GM23338 (cell line): Measurements from ENCODE around the gene ADRA1B. TPM values are rescaled to one million over a fixed set of nuclear protein-coding genes. Genes with fewer than 3 reads are reported as not detected.

Source experiments
- ATAC-seq: fragments of 200-7000 bp; cut with Tn5 transposase; 3 replicates; pipeline ENCODE4 v1.9.1; 2020
- DNase-seq: peaks from one replicate; pipeline ENCODE4 v3.0.0-alpha.2; 2015; ENCODE audit warnings: low spot score
- H2AFZ ChIP-seq: fragments of 200-600 bp; sonication (generic); 2 replicates; pipeline ENCODE4 v1.8.0; 2016; ENCODE audit warnings: antibody characterized with exemption, mild to moderate bottlenecking, moderate library complexity
- H3F3A ChIP-seq: fragments of 200-600 bp; sonication (generic); replicated peaks from 2 replicates; pipeline ENCODE4 v1.8.0; 2017; ENCODE audit warnings: antibody characterized with exemption, mixed run types, low read depth
- H3K27ac ChIP-seq: fragments of 200-600 bp; sonication (generic); 2 replicates; pipeline ENCODE4 v1.6.1; 2016; ENCODE audit warnings: low read depth
- H3K27me3 ChIP-seq: fragments of 200-600 bp; sonication (generic); 2 replicates; pipeline ENCODE4 v1.8.0; 2016; ENCODE audit warnings: mild to moderate bottlenecking, mixed run types, moderate library complexity; ENCODE audit not compliant: insufficient read depth
- H3K36me3 ChIP-seq: fragments of 200-600 bp; sonication (generic); 2 replicates; pipeline ENCODE4 v1.8.0; 2016; ENCODE audit warnings: mild to moderate bottlenecking; ENCODE audit not compliant: insufficient read depth
- H3K4me1 ChIP-seq: fragments of 200-600 bp; sonication (generic); 2 replicates; pipeline ENCODE4 v1.8.0; 2016; ENCODE audit warnings: mild to moderate bottlenecking, moderate library complexity; ENCODE audit not compliant: insufficient read depth
- H3K4me2 ChIP-seq: fragments of 200-600 bp; sonication (generic); 2 replicates; pipeline ENCODE4 v1.7.1; 2017; ENCODE audit warnings: mixed run types
- H3K4me3 ChIP-seq: fragments of 200-600 bp; sonication (generic); 2 replicates; pipeline ENCODE4 v1.6.1; 2016; ENCODE audit warnings: mixed run types
- H3K79me2 ChIP-seq: fragments of 200-600 bp; sonication (generic); replicated peaks from 2 replicates; pipeline ENCODE4 v1.8.0; 2017; ENCODE audit warnings: mild to moderate bottlenecking; ENCODE audit not compliant: insufficient read depth
- H3K9me2 ChIP-seq: fragments of 200-600 bp; sonication (generic); 2 replicates; pipeline ENCODE4 v1.8.0; 2017; ENCODE audit not compliant: insufficient read depth
- H4K20me1 ChIP-seq: fragments of 200-600 bp; sonication (generic); replicated peaks from 2 replicates; pipeline ENCODE4 v1.8.0; 2017; ENCODE audit warnings: mild to moderate bottlenecking; ENCODE audit not compliant: insufficient read depth
- H3K27ac Mint-ChIP-seq: 2 replicates; pipeline ENCODE4 v1.8.0; 2020; ENCODE audit warnings: inconsistent platforms, mild to moderate bottlenecking, moderate library complexity, mixed read lengths
- H3K27me3 Mint-ChIP-seq: 3 replicates; pipeline ENCODE4 v1.8.0; 2022; ENCODE audit warnings: low read depth, mild to moderate bottlenecking, moderate library complexity, mixed read lengths, inconsistent platforms; ENCODE audit not compliant: insufficient read depth, poor library complexity
- H3K36me3 Mint-ChIP-seq: 3 replicates; pipeline ENCODE4 v1.8.0; 2021; ENCODE audit warnings: low read depth, mild to moderate bottlenecking, inconsistent platforms, moderate library complexity, mixed read lengths
- H3K4me1 Mint-ChIP-seq: 3 replicates; pipeline ENCODE4 v1.8.0; 2020; ENCODE audit warnings: mild to moderate bottlenecking, inconsistent platforms, mixed read lengths
- H3K4me3 Mint-ChIP-seq: 3 replicates; pipeline ENCODE4 v1.8.0; 2021; ENCODE audit warnings: moderate library complexity, mild to moderate bottlenecking, inconsistent platforms, mixed read lengths
- H3K9me3 Mint-ChIP-seq: 3 replicates; pipeline ENCODE4 v1.8.0; 2020; ENCODE audit warnings: moderate library complexity, mild to moderate bottlenecking, inconsistent platforms, mixed read lengths
- CREB1 ChIP-seq: fragments of 250-450 bp; sonication (Bioruptor Pico); IDR thresholded peaks from 2 replicates; pipeline ENCODE4 v1.5.0; 2020; ENCODE audit warnings: low read depth, mild to moderate bottlenecking, moderate library complexity
- EZH2phosphoT487 ChIP-seq: fragments of 200-600 bp; sonication (generic); IDR thresholded peaks from one replicate; pipeline ENCODE4 v1.8.1; 2018; ENCODE audit warnings: antibody characterized with exemption; ENCODE audit not compliant: unreplicated experiment
- JUNB ChIP-seq: IDR thresholded peaks from one replicate; pipeline ENCODE4 v1.6.1; 2016; ENCODE audit warnings: antibody characterized with exemption; ENCODE audit not compliant: unreplicated experiment
- NANOG ChIP-seq: IDR thresholded peaks from 2 replicates; pipeline ENCODE4 v1.6.1; 2016; ENCODE audit warnings: antibody characterized with exemption, borderline replicate concordance
- STAT1 ChIP-seq: IDR thresholded peaks from one replicate; pipeline ENCODE4 v1.6.1; 2016; ENCODE audit warnings: antibody characterized with exemption; ENCODE audit not compliant: unreplicated experiment
- ZNF114 ChIP-seq: fragments of 250-450 bp; sonication (Bioruptor Pico); IDR thresholded peaks from 2 replicates; pipeline ENCODE4 v1.5.0; 2020; ENCODE audit warnings: mild to moderate bottlenecking, moderate library complexity
- ZNF331 ChIP-seq: fragments of 250-450 bp; sonication (Bioruptor Pico); IDR thresholded peaks from 2 replicates; pipeline ENCODE4 v1.5.0; 2020; ENCODE audit warnings: low read depth, mild to moderate bottlenecking, moderate library complexity
- polyA plus RNA-seq: library from polyadenylated mRNA; unstranded; fragments of >200 nt; fragmentation: Nextera tagmentation; extraction: Ambion mirVana; gene quantifications from 2 replicates; pipeline ENCODE4 v1.2.1, GENCODE V29; 2016
- total RNA-seq: library from RNA; depleted of rRNA; stranded (reverse); fragments of >200 nt; shearing (Covaris generic); gene quantifications from 2 replicates; pipeline ENCODE4 v1.2.3, GENCODE V29; 2014
- TF ChIP-seq, protein P1 (sequence below): IDR thresholded peaks from one replicate; pipeline ENCODE4 v1.6.1; 2018; ENCODE audit warnings: antibody characterized with exemption; ENCODE audit not compliant: unreplicated experiment
- TF ChIP-seq, protein P2 (sequence below), 2 experiments: fragments of 200-600 bp in 1 of 2; sonication (generic) in 1 of 2; conservative IDR thresholded peaks; 2 replicates each; pipeline versions ENCODE4 v1.5.1 to v1.6.1; 2016 to 2017; ENCODE audit warnings: antibody characterized with exemption in 2 of 2, low read depth in 2 of 2, mild to moderate bottlenecking in 2 of 2, moderate library complexity in 1 of 2

The ADRA1B gene
- total and polyA plus RNA-seq, 2 experiments from 2014 or later: not detected

DNA sequence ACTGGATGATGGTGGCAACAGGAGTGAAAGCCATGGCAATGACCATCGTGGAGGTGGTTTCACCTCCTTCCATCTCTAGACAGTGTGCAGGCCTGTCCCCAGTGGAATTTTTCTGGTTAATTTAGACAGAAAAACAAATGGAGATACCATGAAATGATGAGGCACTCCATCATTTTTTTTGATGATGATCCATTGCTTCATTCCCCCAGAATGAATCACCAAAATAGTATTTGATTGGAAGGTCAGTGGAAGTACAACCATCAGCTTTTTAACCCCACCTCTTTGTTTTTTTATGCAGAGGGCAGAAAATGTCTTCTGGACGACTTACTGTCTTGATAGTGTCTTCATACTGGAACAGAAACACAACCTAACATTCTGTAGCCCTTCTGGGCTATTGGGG is 42.6 kb upstream of the ADRA1B start:
- H3K27me3 ChIP-seq: no peaks in the 10 kb centered on the region
- H3K4me1 ChIP-seq: no peaks in the 10 kb centered on the region
- no peak overlapping the region for H3K27ac Mint-ChIP-seq
- no peaks in the 10 kb centered on the region for H3K36me3 Mint-ChIP-seq
- H3K27ac ChIP-seq: no peak overlapping the region
- no peaks in the 10 kb centered on the region; the same call in 1 of the 2 replicates for H3K9me2 ChIP-seq
- no peak for DNase-seq
- ATAC-seq: no peak
- no peaks in the 10 kb centered on the region for H3K36me3 ChIP-seq
- H3K27me3 Mint-ChIP-seq: peaks cover under 1% of the 10 kb centered on the region
- peaks cover under 1% of the 10 kb centered on the region; the same call in 2 of the 3 replicates for H3K4me1 Mint-ChIP-seq
- H3K4me3 Mint-ChIP-seq: no peak overlapping the region
- H3K9me3 Mint-ChIP-seq: no peaks in the 10 kb centered on the region
- H3K4me2 ChIP-seq: no peak overlapping the region
- no peak for TF ChIP-seq STAT1
- TF ChIP-seq CREB1 (CRISPR knock-in tag): no peak
- no peak for TF ChIP-seq NANOG
- no peak for TF ChIP-seq ZNF331 (CRISPR knock-in tag)
- TF ChIP-seq, protein P1, sequence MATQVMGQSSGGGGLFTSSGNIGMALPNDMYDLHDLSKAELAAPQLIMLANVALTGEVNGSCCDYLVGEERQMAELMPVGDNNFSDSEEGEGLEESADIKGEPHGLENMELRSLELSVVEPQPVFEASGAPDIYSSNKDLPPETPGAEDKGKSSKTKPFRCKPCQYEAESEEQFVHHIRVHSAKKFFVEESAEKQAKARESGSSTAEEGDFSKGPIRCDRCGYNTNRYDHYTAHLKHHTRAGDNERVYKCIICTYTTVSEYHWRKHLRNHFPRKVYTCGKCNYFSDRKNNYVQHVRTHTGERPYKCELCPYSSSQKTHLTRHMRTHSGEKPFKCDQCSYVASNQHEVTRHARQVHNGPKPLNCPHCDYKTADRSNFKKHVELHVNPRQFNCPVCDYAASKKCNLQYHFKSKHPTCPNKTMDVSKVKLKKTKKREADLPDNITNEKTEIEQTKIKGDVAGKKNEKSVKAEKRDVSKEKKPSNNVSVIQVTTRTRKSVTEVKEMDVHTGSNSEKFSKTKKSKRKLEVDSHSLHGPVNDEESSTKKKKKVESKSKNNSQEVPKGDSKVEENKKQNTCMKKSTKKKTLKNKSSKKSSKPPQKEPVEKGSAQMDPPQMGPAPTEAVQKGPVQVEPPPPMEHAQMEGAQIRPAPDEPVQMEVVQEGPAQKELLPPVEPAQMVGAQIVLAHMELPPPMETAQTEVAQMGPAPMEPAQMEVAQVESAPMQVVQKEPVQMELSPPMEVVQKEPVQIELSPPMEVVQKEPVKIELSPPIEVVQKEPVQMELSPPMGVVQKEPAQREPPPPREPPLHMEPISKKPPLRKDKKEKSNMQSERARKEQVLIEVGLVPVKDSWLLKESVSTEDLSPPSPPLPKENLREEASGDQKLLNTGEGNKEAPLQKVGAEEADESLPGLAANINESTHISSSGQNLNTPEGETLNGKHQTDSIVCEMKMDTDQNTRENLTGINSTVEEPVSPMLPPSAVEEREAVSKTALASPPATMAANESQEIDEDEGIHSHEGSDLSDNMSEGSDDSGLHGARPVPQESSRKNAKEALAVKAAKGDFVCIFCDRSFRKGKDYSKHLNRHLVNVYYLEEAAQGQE: no peak
- TF ChIP-seq, protein P2, sequence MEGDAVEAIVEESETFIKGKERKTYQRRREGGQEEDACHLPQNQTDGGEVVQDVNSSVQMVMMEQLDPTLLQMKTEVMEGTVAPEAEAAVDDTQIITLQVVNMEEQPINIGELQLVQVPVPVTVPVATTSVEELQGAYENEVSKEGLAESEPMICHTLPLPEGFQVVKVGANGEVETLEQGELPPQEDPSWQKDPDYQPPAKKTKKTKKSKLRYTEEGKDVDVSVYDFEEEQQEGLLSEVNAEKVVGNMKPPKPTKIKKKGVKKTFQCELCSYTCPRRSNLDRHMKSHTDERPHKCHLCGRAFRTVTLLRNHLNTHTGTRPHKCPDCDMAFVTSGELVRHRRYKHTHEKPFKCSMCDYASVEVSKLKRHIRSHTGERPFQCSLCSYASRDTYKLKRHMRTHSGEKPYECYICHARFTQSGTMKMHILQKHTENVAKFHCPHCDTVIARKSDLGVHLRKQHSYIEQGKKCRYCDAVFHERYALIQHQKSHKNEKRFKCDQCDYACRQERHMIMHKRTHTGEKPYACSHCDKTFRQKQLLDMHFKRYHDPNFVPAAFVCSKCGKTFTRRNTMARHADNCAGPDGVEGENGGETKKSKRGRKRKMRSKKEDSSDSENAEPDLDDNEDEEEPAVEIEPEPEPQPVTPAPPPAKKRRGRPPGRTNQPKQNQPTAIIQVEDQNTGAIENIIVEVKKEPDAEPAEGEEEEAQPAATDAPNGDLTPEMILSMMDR (conservative IDR thresholded peaks at IDR 0.05; ENCODE audit: low read depth in 2 of 2): no peak
- no peak for TF ChIP-seq EZH2phosphoT487
- no peaks in the 10 kb centered on the region for H3F3A ChIP-seq
- no peaks in the 10 kb centered on the region for H3K79me2 ChIP-seq
- H3K4me3 ChIP-seq: no peak overlapping the region
- no peaks in the 10 kb centered on the region for H4K20me1 ChIP-seq
- H2AFZ ChIP-seq: no peak overlapping the region

DNA sequence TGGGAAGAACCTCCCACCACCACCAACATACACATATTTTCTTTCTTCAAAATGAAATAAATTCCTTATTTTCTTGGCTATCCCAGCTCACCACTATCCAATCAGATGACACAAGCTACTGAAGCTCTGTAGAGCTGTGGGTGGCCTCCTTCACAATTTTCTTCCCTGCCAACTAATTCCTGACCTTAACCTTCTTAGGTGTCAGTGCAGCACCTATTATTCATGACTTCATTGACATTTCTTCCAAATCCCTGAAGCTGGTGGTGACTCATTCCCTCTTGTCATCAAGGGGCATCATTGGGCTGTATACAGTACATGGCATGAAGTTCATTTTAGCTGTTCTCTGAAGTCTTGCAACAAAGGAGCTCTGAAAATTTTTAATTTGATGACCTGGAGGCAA is 42.0 kb upstream of the ADRA1B start:
- Mint-ChIP-seq H3K4me1 (peaks cover 7% of the 10 kb centered on the region; the same call in 2 of the 3 replicates), H3K9me3 (no peaks in the 10 kb centered on the region), H3K27ac (no peak overlapping the region), H3K27me3 (peaks cover 5% of the 10 kb centered on the region), H3K4me3 (no peak overlapping the region), H3K36me3 (no peaks in the 10 kb centered on the region)
- no peak overlapping the region for H3K27ac ChIP-seq
- DNase-seq (no peak), ATAC-seq (no peak)
- no peaks in the 10 kb centered on the region for H3K79me2 ChIP-seq
- H2AFZ ChIP-seq: no peak overlapping the region
- no peaks in the 10 kb centered on the region; the same call in 1 of the 2 replicates for H3K9me2 ChIP-seq
- H3K4me1 ChIP-seq: no peaks in the 10 kb centered on the region
- H3F3A ChIP-seq: no peaks in the 10 kb centered on the region
- H3K36me3 ChIP-seq: no peaks in the 10 kb centered on the region
- no peak overlapping the region for H3K4me3 ChIP-seq
- no peaks in the 10 kb centered on the region for H4K20me1 ChIP-seq
- H3K4me2 ChIP-seq: no peak overlapping the region
- H3K27me3 ChIP-seq: no peaks in the 10 kb centered on the region
- TF ChIP-seq, protein P2 (conservative IDR thresholded peaks at IDR 0.05; ENCODE audit: low read depth in 2 of 2): no peak
- TF ChIP-seq ZNF114 (CRISPR knock-in tag) (no peak), ZNF331 (CRISPR knock-in tag) (no peak), CREB1 (CRISPR knock-in tag) (no peak), JUNB (no peak)
